ENCODE results near the gene RNF10.

DNA sequence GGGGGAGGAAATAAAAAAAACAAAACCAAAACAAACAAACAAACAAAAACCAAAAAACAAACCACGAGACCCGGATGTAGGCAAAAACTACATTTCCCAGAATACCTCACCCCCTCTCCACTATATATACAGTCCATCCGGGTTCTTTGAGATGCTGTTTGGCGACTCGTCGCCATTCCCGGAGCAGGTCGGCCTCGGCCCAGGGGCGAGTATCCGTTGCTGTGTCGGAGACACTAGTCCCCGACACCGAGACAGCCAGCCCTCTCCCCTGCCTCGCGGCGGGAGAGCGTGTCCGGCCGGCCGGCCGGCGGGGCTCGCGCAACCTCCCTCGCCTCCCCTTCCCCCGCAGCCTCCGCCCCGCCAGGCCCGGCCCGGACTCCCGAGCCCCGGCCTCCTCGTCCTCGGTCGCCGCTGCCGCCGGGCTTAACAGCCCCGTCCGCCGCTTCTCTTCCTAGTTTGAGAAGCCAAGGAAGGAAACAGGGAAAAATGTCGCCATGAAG, at the start of gene RNF10:
- no peak for TF ChIP-seq CTCF (conservative IDR thresholded peaks at IDR 0.05; ENCODE audit: low read depth, low read length)
- TF ChIP-seq EZH2 (IDR thresholded peaks at IDR 0.05; ENCODE audit: low read length, unreplicated experiment), result no peak
- no peak for TF ChIP-seq EZH2phosphoT487 (IDR thresholded peaks at IDR 0.05; ENCODE audit: borderline replicate concordance, low read length)
